ENCODE data around the gene KCNE1. TPM values are rescaled to one million over a fixed set of nuclear protein-coding genes. Genes with fewer than 3 reads are reported as not detected.
A peak's percentile ranks its signal among the peaks of the same experiment; 100 is the strongest.

KCNE1 gene
- total RNA-seq, 2 donors from 2014 or later = 1.0 TPM; not detected in 1

- Histone ChIP-seq H3K4me3 (no peak overlapping the region), H3K27me3 (no peaks in the 10 kb centered on the region), H3K9me3 (no peaks in the 10 kb centered on the region), H3K27ac (no peak overlapping the region), H3K36me3 (replicated peaks in 1 of 2; ENCODE audit: insufficient read depth in 1 of 2, low read depth in 2 of 2) (peaks cover 0 to 2% of the 10 kb centered on the region in 2 donors), H3K4me1 (no peaks in the 10 kb centered on the region)
- no peak for TF ChIP-seq POLR2A (IDR thresholded peaks at IDR 0.05)
- TF ChIP-seq, protein P1, sequence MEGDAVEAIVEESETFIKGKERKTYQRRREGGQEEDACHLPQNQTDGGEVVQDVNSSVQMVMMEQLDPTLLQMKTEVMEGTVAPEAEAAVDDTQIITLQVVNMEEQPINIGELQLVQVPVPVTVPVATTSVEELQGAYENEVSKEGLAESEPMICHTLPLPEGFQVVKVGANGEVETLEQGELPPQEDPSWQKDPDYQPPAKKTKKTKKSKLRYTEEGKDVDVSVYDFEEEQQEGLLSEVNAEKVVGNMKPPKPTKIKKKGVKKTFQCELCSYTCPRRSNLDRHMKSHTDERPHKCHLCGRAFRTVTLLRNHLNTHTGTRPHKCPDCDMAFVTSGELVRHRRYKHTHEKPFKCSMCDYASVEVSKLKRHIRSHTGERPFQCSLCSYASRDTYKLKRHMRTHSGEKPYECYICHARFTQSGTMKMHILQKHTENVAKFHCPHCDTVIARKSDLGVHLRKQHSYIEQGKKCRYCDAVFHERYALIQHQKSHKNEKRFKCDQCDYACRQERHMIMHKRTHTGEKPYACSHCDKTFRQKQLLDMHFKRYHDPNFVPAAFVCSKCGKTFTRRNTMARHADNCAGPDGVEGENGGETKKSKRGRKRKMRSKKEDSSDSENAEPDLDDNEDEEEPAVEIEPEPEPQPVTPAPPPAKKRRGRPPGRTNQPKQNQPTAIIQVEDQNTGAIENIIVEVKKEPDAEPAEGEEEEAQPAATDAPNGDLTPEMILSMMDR (IDR thresholded peaks at IDR 0.05) = no peak
- ATAC-seq = no peak
- intact Hi-C loops (cut with DNase I) = no loop called here
- DNase-seq = no peak
- 78 to 83% methylated on average over 10 of the region's 10 CpGs for WGBS, 2 donors
Observed at GRCh38 chr21:34514576-34515115, 2.6 kb upstream of the KCNE1 start.

GRCh38 chr21:34513129-34513675 is 1.2 kb upstream of the KCNE1 start:
- ATAC-seq (no peak), DNase-seq (no peak)
- 87 to 88% methylated on average over 2 of the region's 2 CpGs for WGBS, 2 donors
- Histone ChIP-seq H3K27ac (no peak overlapping the region), H3K27me3 (no peaks in the 10 kb centered on the region), H3K36me3 (replicated peaks in 1 of 2; ENCODE audit: insufficient read depth in 1 of 2, low read depth in 2 of 2) (no peaks in the 10 kb centered on the region), H3K4me3 (no peak overlapping the region), H3K9me3 (no peaks in the 10 kb centered on the region), H3K4me1 (no peaks in the 10 kb centered on the region)
- TF ChIP-seq, protein P1 (IDR thresholded peaks at IDR 0.05) = no peak
- no peak for TF ChIP-seq POLR2A (IDR thresholded peaks at IDR 0.05)
- intact Hi-C loops (cut with DNase I) = no loop called here

DNA sequence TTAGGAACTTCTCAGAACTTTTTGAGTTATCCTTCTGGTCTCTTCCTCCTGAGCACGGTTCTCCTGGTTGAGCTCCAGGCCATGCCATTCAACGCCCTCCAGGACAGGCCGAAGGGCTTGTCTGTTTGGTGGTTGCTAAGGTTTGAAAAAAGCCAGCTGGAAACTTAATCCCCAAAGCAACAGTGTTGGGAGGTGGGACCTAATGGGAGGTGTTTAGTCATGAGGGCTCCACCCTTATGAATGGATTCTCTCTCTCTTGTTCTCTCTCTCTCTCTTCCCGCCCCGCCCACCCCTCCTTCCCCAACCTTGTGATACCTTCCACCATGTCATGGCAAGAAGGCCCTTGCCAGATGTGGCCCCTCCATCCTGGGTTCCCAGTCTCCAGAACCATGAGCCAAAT is 829 bp downstream of the KCNE1 start:
- Histone ChIP-seq H3K36me3 (replicated peaks in 1 of 2; ENCODE audit: insufficient read depth in 1 of 2, low read depth in 2 of 2) (no peaks in the 10 kb centered on the region), H3K4me3 (no peak overlapping the region), H3K4me1 (no peaks in the 10 kb centered on the region), H3K27me3 (no peaks in the 10 kb centered on the region), H3K9me3 (no peaks in the 10 kb centered on the region), H3K27ac (peak overlapping the region in 1 of 4 donors; percentile 62)
- TF ChIP-seq, protein P1 (IDR thresholded peaks at IDR 0.05) = no peak
- TF ChIP-seq POLR2A (IDR thresholded peaks at IDR 0.05) = no peak
- DNase-seq (no peak), ATAC-seq (no peak)
- intact Hi-C loops (cut with DNase I) = no loop called here
- WGBS, 2 donors = 87 to 95% methylated on average over 5 of the region's 5 CpGs

DNA sequence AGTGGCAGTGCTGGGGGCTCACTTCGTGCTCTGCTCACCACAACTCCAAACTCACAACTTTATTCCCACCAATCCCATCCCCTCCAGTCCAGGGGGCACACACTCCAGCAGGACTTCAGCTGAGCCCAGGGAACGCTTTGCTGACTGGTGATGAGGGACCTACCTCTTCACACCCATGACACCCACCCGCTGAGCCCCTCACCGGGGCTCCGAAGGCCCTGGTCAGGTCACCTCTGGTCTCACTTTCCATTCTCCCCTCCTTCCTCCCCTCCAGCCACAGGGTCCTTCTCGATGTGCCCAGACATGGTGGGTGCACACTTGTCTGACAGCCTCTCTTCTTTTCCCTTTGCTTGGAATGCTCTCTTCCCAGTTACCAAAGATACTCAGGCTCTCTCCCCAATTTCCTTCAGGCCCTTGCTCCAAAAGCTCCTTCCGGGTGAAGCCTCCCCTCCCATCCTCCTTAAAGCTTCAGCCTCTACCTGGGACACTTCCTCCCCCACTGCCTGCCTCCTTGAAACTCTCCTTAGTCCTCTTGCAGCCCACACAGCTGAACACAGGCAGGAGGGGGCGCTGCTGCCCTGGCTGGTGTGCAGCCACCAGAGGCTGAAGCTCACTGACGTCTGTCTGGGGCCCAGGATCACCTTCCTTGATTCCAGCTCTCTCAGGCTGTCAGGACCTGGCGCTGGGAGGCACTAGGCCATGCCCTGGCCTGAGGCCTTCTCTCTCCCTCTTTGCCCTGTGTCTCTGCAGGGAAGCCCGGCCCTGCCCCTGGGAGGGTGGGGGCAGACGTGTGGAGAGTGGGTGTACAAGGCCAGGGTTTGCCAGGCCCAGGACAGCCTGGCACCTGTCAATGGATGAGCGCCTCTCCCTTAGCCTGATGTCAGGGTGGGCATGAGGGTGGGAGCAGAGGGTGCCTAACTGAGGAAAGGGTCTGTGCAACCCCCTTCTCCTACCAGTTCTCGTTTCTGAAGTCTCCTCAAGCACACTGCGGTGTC is 1.6 kb downstream of the KCNE1 start:
- intact Hi-C loops (cut with DNase I) = no loop called here
- Histone ChIP-seq H3K9me3 (no peaks in the 10 kb centered on the region), H3K27ac (no peak overlapping the region), H3K27me3 (no peaks in the 10 kb centered on the region), H3K4me1 (no peaks in the 10 kb centered on the region), H3K36me3 (replicated peaks in 1 of 2; ENCODE audit: insufficient read depth in 1 of 2, low read depth in 2 of 2) (no peaks in the 10 kb centered on the region), H3K4me3 (no peak overlapping the region)
- ATAC-seq (peak; percentile 85), DNase-seq (peak; percentile 81 to 88 (median 86))
- WGBS, 2 donors = 60 to 66% methylated on average over 12 to 15 of the region's 15 CpGs
- TF ChIP-seq, protein P1 (IDR thresholded peaks at IDR 0.05) = peak; percentile 61 to 96 (median 90)
- TF ChIP-seq POLR2A (IDR thresholded peaks at IDR 0.05) = no peak
